GM23248 (cell line): ENCODE measurements around the gene MEDAG.

Experiments
- EZH2 ChIP-seq: fragments of 200-600 bp; sonication (generic); IDR thresholded peaks from 2 replicates; pipeline ENCODE4 v1.6.1; 2018; ENCODE audit warnings: antibody characterized with exemption, mild to moderate bottlenecking; ENCODE audit not compliant: insufficient read depth, poor library complexity, severe bottlenecking
- EZH2phosphoT487 ChIP-seq: fragments of 200-600 bp; sonication (generic); IDR thresholded peaks from 2 replicates; pipeline ENCODE4 v1.6.1; 2018; ENCODE audit warnings: antibody characterized with exemption, moderate library complexity, mild to moderate bottlenecking, low read depth; ENCODE audit not compliant: insufficient read depth

DNA sequence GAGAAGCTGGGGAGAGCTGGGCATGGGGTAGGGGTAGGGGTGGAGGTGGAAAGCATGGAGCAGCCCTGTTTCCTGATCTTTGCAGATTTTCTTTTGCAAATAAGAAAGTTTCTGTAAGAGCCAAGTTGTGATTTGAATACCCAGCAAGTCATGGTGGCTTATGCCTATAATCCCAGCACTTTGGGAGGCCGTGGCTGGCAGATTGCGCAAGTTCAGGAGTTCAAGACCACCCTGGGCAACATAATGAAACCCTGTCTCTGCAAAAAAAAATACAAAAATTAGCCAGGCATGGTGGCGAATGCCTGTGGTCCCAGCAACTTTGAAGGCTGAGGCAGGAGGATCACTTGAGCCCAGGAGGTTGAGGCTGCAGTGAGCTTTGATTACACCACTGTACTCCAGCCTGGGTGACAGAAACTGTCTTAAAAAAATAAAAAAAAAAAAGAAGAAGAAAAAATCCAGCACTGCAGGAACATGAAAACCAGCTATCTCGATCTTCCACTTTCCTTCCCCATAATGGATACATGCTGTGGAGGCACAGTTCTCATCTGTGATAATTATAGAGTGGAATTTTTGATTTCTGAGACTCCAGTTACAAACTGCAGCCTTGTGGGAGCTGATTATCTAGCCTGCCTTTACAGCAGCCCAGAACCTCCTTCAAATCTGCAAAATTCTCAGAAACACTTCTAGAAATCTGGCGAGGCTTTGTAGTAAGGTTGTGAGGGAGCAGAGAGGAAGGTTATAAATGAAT, 14.3 kb downstream of the MEDAG start:
- TF ChIP-seq EZH2phosphoT487: no peak
- TF ChIP-seq EZH2: no peak
